HuH-7.5 (cell line): ENCODE data around the gene RAB11FIP3.
A peak's percentile ranks its signal among the peaks of the same experiment; 100 is the strongest.
"Not testable (repeated sequence)": the region's sequence is repeated elsewhere in the genome, so short reads cannot be mapped to it uniquely, and the experiment has no call there.

ENCODE experiments used
- DNase-seq: peaks from one replicate; pipeline ENCODE4 v3.0.0; 2011; ENCODE audit warnings: low spot score

RAB11FIP3 gene

GRCh38 chr16:391885-392335 lies 33.5 kb upstream of the RAB11FIP3 start:
- peak; percentile 75 for DNase-seq

DNA sequence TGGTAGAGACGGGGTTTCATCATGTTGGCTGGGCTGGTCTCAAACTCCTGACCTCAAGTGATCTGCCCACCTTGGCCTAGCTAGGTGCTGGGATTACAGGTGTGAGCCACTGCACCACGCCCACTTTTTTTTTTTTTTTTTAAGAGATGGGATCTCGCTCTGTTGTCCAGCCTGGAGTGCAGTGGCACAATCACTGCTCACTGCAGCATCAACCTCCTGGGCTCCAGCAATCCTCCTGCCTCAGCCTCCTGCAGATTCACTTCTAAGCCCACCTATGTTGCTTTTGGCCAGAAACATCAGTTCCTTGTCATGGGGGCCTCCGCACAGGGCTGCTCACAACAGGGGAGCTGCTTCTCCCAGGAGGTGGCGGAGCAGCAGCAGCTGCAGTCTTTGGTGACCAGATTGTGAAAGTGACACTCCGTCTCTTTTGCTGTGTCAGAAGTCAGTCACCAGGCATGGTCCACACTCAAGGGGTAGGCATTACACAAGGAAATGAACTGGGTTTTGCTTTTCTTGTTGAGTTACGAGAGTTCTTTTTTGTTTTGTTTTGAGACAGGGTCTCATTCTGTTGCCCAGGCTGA lies 32.9 kb upstream of the RAB11FIP3 start:
- DNase-seq = no peak

DNA sequence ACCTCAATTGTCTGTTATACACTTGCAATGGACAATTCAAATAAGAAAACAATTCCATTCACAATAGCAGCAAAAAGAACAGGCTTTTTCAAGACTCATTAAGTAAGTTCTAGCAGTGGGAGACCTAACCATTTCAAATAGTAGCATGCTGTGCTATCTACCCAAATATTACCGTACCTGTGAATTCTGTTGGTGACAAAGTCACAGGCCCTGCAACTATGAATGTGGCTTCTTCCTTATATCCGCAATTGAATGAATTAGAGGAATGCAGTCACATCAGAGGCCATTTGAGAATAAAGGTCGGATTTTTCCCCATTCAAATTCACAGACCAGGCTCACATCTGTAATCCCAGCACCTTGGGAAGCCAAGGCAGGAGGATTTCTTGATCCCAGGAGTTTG lies 29.2 kb upstream of the RAB11FIP3 start:
- DNase-seq = no peak

GRCh38 chr16:396605-397004 lies 28.8 kb upstream of the RAB11FIP3 start:
- peak; percentile 90 for DNase-seq

- no peak for DNase-seq
Observed at GRCh38 chr16:397135-397661, 28.3 kb upstream of the RAB11FIP3 start, which contains the start of gene NME4. Gene NME4, plus strand, starts transcription at chr16:397199. Its CDS starts 24 bp downstream, at chr16:397223.

- no peak for DNase-seq
Observed at GRCh38 chr16:397736-398332, 27.6 kb upstream of the RAB11FIP3 start.

GRCh38 chr16:398561-399339 lies 26.7 kb upstream of the RAB11FIP3 start:
- no peak for DNase-seq

- no peak for DNase-seq
Observed at GRCh38 chr16:399340-400019, 26.0 kb upstream of the RAB11FIP3 start.

GRCh38 chr16:400061-400591 lies 25.3 kb upstream of the RAB11FIP3 start:
- DNase-seq = no peak

- peak; percentile 92 for DNase-seq
Observed at GRCh38 chr16:401468-402348, 23.7 kb upstream of the RAB11FIP3 start, which contains the start of gene DECR2. Gene DECR2, plus strand, starts transcription at chr16:401885. Its CDS starts 79 bp downstream, at chr16:401964.

GRCh38 chr16:404971-405486 lies 20.4 kb upstream of the RAB11FIP3 start:
- DNase-seq = no peak

GRCh38 chr16:405548-406506 lies 19.6 kb upstream of the RAB11FIP3 start:
- no peak for DNase-seq

GRCh38 chr16:407253-407652 lies 18.2 kb upstream of the RAB11FIP3 start:
- no peak for DNase-seq

DNA sequence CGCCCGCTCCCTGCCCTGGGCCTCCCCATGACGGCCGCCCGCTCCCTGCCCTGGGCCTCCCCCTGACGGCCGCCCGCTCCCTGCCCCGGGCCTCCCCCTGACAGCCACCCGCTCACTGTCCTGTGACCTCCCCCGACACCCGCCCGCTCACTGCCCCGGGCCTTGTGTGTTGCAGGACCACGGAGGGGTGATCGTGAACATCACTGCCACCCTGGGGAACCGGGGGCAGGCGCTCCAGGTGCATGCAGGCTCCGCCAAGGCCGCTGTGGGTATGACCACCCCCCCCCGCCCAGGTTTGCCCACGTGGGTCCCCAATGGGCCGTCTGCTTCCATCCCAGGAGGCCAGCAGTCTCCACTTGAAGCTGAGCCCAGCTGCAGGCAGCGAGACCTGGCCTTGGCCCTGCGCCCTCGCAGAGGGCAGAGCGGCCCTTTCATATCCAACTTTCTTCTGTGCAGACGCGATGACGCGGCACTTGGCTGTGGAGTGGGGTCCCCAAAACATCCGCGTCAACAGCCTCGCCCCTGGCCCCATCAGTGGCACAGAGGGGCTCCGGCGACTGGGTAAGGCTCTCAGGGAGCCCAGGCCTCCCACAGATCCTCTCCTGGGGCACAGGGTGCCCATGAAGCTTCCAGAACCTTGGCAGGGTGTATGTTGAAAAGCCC lies 14.8 kb upstream of the RAB11FIP3 start:
- no peak for DNase-seq

DNA sequence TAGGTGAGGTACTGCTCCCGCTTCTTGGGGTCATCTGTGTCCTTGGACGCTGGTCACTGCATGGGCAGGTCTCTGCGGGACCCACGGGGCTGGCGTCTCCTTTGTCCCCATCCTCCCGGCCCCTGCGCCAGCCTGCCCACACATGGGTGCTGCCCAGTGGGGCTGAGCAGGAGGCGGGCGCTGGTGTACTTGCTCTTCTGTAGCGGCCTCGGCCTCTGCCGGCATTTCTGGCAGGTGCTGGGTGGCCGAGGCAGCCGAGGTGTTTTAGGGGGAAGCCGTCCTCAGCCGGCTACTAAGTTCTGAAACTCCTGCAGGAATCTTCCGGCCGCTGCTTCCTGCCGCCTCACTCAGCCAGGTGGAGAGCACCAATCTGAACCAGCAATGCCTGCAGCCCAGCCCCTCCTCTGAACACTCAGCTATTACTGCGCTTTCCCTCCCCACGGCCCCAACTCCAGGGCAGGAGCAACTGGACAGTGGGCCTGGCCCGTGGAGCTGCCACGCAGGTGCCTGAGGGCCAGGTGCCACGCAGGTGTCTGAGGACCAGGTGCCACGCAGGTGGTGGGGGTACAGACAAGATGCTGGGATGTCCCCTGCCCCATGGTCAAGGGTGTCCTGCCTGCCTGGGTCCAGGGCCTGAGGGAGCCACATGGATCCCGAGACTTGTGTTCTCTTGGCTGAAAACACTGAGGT lies 13.7 kb upstream of the RAB11FIP3 start:
- no peak for DNase-seq

DNA sequence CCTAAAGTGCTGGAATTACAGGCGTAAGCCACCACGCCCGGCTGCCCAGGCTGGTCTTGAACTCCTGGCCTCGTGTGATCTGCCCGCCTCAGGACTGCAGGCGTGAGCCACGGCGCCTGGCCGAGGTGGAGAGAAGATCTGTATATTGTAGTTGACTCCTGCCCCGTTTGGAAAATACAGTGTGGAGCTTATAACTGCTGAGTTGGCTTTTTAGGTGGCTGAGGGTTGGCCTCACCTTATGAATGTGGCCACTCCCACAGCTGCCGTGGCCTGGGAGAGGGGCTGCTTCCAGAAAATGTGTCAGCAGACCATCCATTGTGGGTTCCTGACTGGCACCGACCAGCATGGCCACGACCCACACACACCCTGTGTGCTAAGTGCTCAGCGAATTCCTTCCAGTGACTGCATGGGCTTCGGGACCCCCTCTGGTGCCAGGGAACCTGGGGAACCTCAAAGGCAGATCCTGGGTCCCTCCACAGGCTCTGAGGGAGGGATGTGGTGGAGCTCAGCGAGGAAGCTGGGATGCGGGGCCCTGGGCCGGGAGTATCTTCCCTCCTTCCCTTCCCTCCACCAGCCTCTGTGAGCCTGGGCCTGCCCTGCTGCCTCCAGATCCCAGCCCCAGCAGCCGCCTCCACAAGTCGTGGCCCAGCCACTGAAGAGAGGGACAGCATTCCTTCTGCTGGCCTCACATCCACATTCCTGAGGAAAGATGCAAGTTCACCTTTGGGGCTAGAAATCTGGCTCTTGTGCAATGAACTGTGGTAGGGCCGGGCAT lies 10.9 kb upstream of the RAB11FIP3 start:
- DNase-seq = no peak

DNA sequence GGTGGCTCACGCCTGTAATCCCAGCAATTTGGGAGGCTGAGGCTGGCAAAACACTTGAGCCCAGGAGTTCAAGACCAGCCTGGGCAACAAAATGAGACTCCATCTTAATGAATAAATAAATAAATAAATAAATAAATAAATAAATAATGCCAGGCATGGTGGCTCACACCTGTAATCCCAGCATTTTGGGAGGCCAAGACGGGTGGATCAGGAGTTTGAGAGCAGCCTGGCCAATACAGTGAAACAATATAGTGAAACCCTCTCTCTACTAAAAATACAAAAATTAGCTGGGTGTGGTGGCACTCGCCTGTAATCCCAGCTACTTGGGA lies 10.3 kb upstream of the RAB11FIP3 start:
- DNase-seq = not testable (repeated sequence)

- not testable (repeated sequence) for DNase-seq
Observed at GRCh38 chr16:422179-422578, 3.3 kb upstream of the RAB11FIP3 start.
